Type B pancreatic cell (in vitro differentiated cells): ENCODE results near the gene PTH2. TPM values are rescaled to one million over a fixed set of nuclear protein-coding genes. Genes with fewer than 3 reads are reported as not detected.

Source experiments
- DNase-seq: peaks from one replicate; pipeline ENCODE4 v3.0.0; 2021; ENCODE audit warnings: mixed read lengths; ENCODE audit not compliant: unreplicated experiment; ENCODE audit errors: extremely low spot score
- H3K27ac Mint-ChIP-seq: 2 replicates; pipeline ENCODE4 v1.8.0; 2021; ENCODE audit warnings: mild to moderate bottlenecking, mixed read lengths
- H3K27me3 Mint-ChIP-seq: 2 replicates; pipeline ENCODE4 v1.8.0; 2021; ENCODE audit warnings: mixed read lengths
- H3K36me3 Mint-ChIP-seq: 2 replicates; pipeline ENCODE4 v1.8.0; 2021; ENCODE audit warnings: mixed read lengths
- H3K4me1 Mint-ChIP-seq: one replicate; pipeline ENCODE4 v1.8.0; 2021; ENCODE audit warnings: mixed read lengths; ENCODE audit not compliant: unreplicated experiment
- H3K4me3 Mint-ChIP-seq: 2 replicates; pipeline ENCODE4 v1.8.0; 2021; ENCODE audit warnings: mild to moderate bottlenecking, mixed read lengths
- H3K9me3 Mint-ChIP-seq: 2 replicates; pipeline ENCODE4 v1.8.0; 2021; ENCODE audit warnings: mixed read lengths
- CTCF ChIP-seq: fragments of 200-600 bp; sonication (generic); conservative IDR thresholded peaks from 2 replicates; pipeline ENCODE4 v1.5.0; 2021; ENCODE audit warnings: antibody characterized with exemption, mild to moderate bottlenecking
- total RNA-seq: library from RNA; stranded (reverse); gene quantifications from 2 replicates; pipeline ENCODE4 v1.2.1, GENCODE V29; 2021; ENCODE audit warnings: low replicate concordance

PTH2 gene
- total RNA-seq, 1 donor from 2014 or later = not detected

DNA sequence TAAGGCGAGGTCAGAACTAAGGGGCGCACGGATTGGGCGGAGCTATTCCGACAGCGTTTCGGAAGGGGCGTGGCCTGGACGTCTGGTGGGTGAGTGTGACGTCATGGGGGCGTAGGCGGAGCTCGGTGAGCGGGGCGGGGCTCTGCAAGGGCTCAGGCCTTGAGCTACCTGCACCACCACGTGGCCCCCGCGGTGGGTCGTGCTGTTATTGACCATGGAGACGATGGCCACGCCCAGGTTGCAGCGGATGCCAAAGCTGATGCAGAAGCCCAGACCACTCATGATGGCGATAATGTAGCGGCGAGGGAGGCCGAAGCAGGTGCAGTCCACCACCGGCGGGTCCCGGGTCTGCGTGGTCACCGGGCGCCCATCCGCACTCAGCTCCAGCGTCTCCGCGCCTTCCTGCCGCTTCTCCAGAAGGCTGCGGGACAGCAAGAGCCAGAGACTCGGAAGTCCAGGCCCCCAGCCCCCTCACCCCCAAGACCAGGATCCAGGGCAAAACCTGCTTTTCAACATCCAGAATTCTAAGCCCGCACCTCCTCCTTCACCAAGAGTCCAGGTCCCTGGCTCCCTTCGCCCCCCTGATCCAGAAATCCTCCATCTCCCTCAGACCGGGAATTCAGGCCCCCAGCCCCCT lies 13.3 kb upstream of the PTH2 start:
- H3K4me1 Mint-ChIP-seq = peaks cover 6% of the 10 kb centered on the region
- DNase-seq = no peak
- H3K27me3 Mint-ChIP-seq = peaks cover 93% of the 10 kb centered on the region
- H3K36me3 Mint-ChIP-seq = no peaks in the 10 kb centered on the region
- no peak overlapping the region for H3K27ac Mint-ChIP-seq
- no peaks in the 10 kb centered on the region for H3K9me3 Mint-ChIP-seq
- no peak for TF ChIP-seq CTCF
- H3K4me3 Mint-ChIP-seq = no peak overlapping the region

- H3K9me3 Mint-ChIP-seq = no peaks in the 10 kb centered on the region
- no peak for DNase-seq
- no peak for TF ChIP-seq CTCF
- no peak overlapping the region for H3K4me3 Mint-ChIP-seq
- H3K27ac Mint-ChIP-seq = no peak overlapping the region
- H3K36me3 Mint-ChIP-seq = no peaks in the 10 kb centered on the region
- peaks cover 3% of the 10 kb centered on the region for H3K4me1 Mint-ChIP-seq
- H3K27me3 Mint-ChIP-seq = peaks cover 93% of the 10 kb centered on the region
Observed at GRCh38 chr19:49435670-49436069, 12.4 kb upstream of the PTH2 start.

GRCh38 chr19:49434907-49435583 lies 11.8 kb upstream of the PTH2 start:
- H3K4me3 Mint-ChIP-seq = no peak overlapping the region
- no peaks in the 10 kb centered on the region for H3K9me3 Mint-ChIP-seq
- peaks cover 93% of the 10 kb centered on the region for H3K27me3 Mint-ChIP-seq
- H3K36me3 Mint-ChIP-seq = no peaks in the 10 kb centered on the region
- H3K27ac Mint-ChIP-seq = no peak overlapping the region
- DNase-seq = no peak
- no peak for TF ChIP-seq CTCF
- H3K4me1 Mint-ChIP-seq = no peaks in the 10 kb centered on the region

GRCh38 chr19:49433240-49433901 lies 10.1 kb upstream of the PTH2 start:
- no peak for TF ChIP-seq CTCF
- H3K4me1 Mint-ChIP-seq = peaks cover 10% of the 10 kb centered on the region
- peaks cover 92% of the 10 kb centered on the region for H3K27me3 Mint-ChIP-seq
- no peaks in the 10 kb centered on the region for H3K9me3 Mint-ChIP-seq
- H3K4me3 Mint-ChIP-seq = no peak overlapping the region
- no peak for DNase-seq
- H3K36me3 Mint-ChIP-seq = no peaks in the 10 kb centered on the region
- H3K27ac Mint-ChIP-seq = no peak overlapping the region

GRCh38 chr19:49432141-49433073 lies 9.2 kb upstream of the PTH2 start:
- no peak for DNase-seq
- H3K36me3 Mint-ChIP-seq = no peaks in the 10 kb centered on the region
- H3K27ac Mint-ChIP-seq = no peak overlapping the region
- H3K4me1 Mint-ChIP-seq = peaks cover 11% of the 10 kb centered on the region
- H3K4me3 Mint-ChIP-seq = no peak overlapping the region
- H3K27me3 Mint-ChIP-seq = peaks cover 91% of the 10 kb centered on the region
- TF ChIP-seq CTCF = no peak
- H3K9me3 Mint-ChIP-seq = no peaks in the 10 kb centered on the region
